ENCODE measurements around the gene DLG1.

Gene DLG1

GRCh38 chr3:197317250-197317963, 19.0 kb upstream of the DLG1 start:
- peak; percentile 32 for DNase-seq

GRCh38 chr3:197312431-197312830, 14.0 kb upstream of the DLG1 start:
- no peak for DNase-seq

- no peak for DNase-seq
Measured at GRCh38 chr3:197311591-197311990, 13.2 kb upstream of the DLG1 start.

- DNase-seq = peak; percentile 77
Measured at GRCh38 chr3:197309528-197310361, 11.3 kb upstream of the DLG1 start.

- DNase-seq = no peak
Measured at GRCh38 chr3:197308591-197308990, 10.2 kb upstream of the DLG1 start.

GRCh38 chr3:197306374-197307086, 8.1 kb upstream of the DLG1 start:
- DNase-seq = no peak

- no peak for DNase-seq
Measured at GRCh38 chr3:197305854-197306253, 7.4 kb upstream of the DLG1 start.

GRCh38 chr3:197303452-197303851, 5.0 kb upstream of the DLG1 start:
- DNase-seq = no peak

- DNase-seq = no peak
Measured at GRCh38 chr3:197302696-197303341, 4.4 kb upstream of the DLG1 start.

GRCh38 chr3:197302033-197302432, 3.6 kb upstream of the DLG1 start:
- no peak for DNase-seq

GRCh38 chr3:197300361-197300760, 1.9 kb upstream of the DLG1 start:
- no peak for DNase-seq

- no peak for DNase-seq
Measured at GRCh38 chr3:197298945-197299854, 788 bp upstream of the DLG1 start.

- peak; percentile 87 for DNase-seq
Measured at GRCh38 chr3:197297476-197298340, 704 bp downstream of the DLG1 start.

- no peak for DNase-seq
Measured at GRCh38 chr3:197297002-197297401, 1.4 kb downstream of the DLG1 start.

- DNase-seq = no peak
Measured at GRCh38 chr3:197296545-197296944, 1.9 kb downstream of the DLG1 start.

GRCh38 chr3:197295871-197296270, 2.5 kb downstream of the DLG1 start:
- DNase-seq = no peak

- no peak for DNase-seq
Measured at GRCh38 chr3:197293605-197294237, 4.7 kb downstream of the DLG1 start.

- DNase-seq = no peak
Measured at GRCh38 chr3:197292648-197293047, 5.8 kb downstream of the DLG1 start.

- DNase-seq = peak; percentile 27
Measured at GRCh38 chr3:197292083-197292646, 6.2 kb downstream of the DLG1 start.

- no peak for DNase-seq
Measured at GRCh38 chr3:197289726-197290125, 8.7 kb downstream of the DLG1 start.
